GM21737 (cell line): ENCODE results near the gene CSNK2A3.
A peak's percentile ranks its signal among the peaks of the same experiment; 100 is the strongest.
"Not testable (repeated sequence)": the region's sequence is repeated elsewhere in the genome, so short reads cannot be mapped to it uniquely, and the experiment has no call there.

Source experiments
- ATAC-seq: cut with Tn5 transposase; IDR thresholded peaks from one replicate; pipeline ENCODE4 v1.9.1; 2021; ENCODE audit warnings: mild to moderate bottlenecking, moderate library complexity; ENCODE audit not compliant: unreplicated experiment

CSNK2A3 gene

DNA sequence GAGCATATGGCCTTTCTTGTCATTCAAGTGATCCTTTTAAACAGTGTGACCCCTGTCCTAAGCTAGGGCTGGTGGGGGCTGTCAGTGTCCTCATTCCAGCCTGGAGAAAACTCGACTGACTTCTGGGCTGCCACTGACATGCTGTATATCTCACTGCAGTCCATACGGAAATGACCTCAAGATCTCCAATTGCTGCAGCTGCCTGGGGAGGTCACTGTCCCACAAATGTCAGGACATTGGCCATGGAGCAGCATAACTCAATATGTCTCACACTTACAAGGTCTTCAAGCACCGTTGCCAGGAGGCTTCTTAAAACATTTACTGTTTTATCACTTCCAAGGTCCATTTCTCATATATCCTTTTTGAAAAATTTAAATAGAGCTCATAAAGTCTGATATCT is 27.8 kb upstream of the CSNK2A3 start:
- ATAC-seq = no peak

DNA sequence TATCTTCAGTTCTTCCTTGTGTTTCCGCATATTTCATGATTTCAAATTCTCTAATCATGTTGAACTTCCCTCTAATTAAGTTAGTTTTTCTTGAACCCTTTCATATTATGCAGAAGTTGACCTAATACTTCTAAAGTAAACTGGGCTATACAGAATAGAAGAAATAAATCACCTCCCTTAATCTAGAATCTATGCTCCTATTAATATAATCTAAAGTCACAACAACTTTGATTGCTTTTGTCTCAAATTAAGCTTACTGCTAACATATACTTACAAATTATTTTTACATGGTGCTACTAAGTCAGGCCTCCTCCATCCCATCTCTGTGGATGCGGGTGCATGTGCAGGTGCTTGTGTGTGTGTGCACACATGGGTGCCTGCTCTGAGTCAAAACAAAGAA is 27.3 kb upstream of the CSNK2A3 start:
- no peak for ATAC-seq

- no peak for ATAC-seq
Measured at GRCh38 chr11:11379661-11380060, 26.6 kb upstream of the CSNK2A3 start.

- no peak for ATAC-seq
Measured at GRCh38 chr11:11378184-11378940, 25.3 kb upstream of the CSNK2A3 start.

GRCh38 chr11:11374358-11375148 is 21.5 kb upstream of the CSNK2A3 start:
- ATAC-seq = peak; percentile 67

- ATAC-seq = no peak
Measured at GRCh38 chr11:11373934-11374333, 20.9 kb upstream of the CSNK2A3 start.

- ATAC-seq = no peak
Measured at GRCh38 chr11:11372461-11372860, 19.4 kb upstream of the CSNK2A3 start.

DNA sequence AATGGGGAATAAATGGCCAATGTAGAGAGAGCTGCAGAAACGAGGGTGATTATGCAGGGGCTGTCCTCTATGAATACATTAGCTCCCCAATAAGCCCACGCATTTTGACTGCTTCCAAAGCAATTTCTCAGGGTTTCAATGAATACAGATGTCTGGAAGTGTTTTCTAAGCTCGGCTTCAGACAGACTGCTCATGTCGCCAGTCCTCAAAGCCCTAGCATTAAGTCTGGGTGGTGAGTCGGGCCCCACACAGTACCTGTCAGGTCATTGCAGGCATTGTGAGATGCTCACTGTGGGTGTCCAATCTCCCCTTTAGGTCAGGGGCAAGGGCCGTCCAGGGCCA is 17.9 kb upstream of the CSNK2A3 start:
- no peak for ATAC-seq

GRCh38 chr11:11370255-11370961 is 17.4 kb upstream of the CSNK2A3 start:
- no peak for ATAC-seq

DNA sequence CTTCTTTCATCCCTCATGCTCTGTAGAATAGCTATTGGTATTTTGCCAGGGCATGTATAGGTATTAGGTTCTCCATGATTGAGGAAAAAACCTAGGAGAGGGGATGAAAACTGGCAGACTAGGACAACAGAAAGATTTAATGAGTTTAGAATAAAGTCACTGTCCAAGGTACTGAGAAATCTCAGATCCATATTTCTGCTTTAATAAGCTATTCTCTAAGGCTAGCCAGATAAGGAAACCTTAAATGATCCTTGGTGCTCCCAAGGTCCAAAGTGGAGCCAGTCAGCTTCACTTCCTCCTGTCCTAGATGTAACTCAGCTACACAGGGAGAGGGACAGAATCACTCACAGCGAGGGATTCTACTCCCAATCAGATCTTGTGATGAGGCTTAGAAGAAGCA is 13.7 kb upstream of the CSNK2A3 start:
- ATAC-seq = no peak

GRCh38 chr11:11363674-11364073 is 10.6 kb upstream of the CSNK2A3 start:
- ATAC-seq = no peak

- ATAC-seq = no peak
Measured at GRCh38 chr11:11359611-11360010, 6.6 kb upstream of the CSNK2A3 start.

- no peak for ATAC-seq
Measured at GRCh38 chr11:11356842-11357241, 3.8 kb upstream of the CSNK2A3 start.

DNA sequence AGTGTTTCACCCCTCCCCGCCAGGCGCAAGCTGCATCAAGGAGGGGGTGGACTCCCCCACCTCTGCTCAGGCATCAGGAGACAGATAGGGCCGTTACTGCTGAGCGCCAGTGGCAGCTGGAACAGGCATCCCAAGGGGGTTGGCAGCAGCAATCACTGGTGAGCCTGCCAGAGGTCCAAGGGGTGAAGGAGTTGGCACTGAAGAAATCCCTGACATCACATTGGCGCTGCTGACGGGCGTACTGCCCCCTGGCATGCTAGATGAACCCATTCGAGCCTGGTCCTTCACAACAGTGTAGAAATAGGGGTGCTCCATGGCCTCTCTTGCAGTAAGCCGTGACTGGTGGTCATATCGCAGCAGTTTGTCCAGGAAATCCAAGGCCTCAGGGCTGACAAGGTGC is 1.2 kb downstream of the CSNK2A3 start:
- ATAC-seq = not testable (repeated sequence)

- ATAC-seq = no peak
Measured at GRCh38 chr11:11351042-11351586, 1.9 kb downstream of the CSNK2A3 start.

DNA sequence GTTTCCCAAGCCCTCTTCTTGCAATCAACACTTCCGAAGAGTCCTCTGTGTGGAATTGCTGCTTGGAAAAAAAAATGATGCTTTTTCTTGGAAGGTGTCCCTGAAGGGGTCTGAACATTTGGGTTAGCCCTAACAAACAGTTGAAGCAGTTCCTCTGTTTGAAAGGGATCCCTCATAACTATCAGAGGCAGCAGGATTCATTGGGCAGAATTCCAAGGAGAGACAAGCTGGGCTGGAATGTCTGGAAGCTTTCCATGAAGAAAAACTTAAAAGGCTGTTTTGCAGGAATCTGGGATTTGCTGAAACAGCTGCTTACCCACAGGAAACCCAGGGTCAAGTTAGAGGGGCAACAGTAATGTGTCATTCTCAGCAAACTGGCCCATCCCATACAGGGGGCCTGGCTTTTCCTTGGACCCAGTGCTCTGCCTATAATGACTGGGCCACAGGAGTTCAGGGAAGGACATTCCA is 3.1 kb downstream of the CSNK2A3 start:
- no peak for ATAC-seq

DNA sequence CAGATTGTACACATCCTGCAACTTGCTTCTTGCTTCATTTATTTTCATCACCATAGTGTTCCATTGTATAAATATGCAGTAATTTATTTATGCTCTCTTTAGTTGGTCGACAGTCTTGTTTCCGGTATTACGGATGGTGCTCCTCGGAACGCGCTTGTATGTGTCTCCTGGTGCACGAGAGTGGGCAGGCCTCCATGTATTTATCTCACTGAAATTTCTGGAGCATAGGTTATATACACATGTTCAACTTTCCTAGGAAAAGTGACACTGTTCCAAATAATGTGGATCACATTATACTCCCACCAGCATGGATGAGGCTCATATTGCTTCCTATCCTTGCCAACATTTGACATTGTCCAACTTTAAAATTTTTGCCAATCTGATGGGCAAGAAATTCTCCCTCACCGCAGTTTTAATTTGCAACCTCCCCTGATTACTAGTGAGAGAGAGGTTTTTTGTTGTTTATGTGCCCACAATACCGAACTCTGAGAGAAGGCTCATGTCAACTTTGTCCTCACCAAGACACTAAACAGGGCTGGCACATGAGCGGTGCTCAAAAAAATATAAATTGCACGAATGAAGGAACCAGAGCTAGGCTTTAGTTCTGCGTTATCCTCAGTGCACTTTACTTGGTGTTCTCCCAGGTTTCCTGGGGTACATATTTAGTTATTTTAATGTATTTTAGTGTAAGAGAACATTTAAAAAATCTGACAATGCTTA is 3.8 kb downstream of the CSNK2A3 start:
- no peak for ATAC-seq

DNA sequence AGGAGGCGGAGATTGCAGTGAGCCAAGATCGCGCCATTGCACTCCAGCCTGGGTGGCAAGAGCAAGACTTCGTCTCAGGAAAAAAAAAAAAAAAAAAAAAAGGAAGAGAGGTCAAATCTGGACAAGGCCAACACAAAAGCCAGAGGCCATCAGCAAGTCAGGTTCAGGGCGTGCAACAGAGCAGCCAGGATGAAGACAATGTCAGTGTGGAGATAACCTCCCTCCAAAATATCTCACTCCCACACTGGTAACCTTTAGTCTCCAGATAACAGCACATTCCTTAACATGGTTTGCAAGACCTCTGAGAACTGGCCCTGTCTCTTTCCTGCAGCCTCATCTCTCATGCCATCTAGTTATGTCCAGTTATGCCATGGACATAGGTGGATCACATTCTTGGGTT is 4.7 kb downstream of the CSNK2A3 start:
- no peak for ATAC-seq

GRCh38 chr11:11347592-11347991 is 5.5 kb downstream of the CSNK2A3 start:
- ATAC-seq = no peak

DNA sequence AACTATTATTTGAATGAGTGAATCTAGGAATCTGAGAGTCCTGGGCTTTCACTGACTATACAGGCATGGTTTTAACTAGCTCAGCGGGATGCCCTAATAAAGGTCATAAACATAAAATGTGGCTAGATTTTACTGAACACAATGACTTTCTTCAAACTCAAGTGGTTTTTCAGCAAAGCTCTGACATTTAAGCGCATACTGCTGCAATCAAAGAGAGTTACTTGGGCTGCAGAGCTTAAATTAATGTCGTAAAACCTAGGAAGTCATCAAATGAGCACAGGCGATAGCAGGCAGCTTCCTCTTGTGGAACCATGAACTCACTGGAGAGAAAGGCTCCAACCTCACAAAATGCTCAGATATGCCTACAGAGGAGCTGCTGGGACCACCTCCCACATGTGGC is 6.7 kb downstream of the CSNK2A3 start:
- no peak for ATAC-seq

DNA sequence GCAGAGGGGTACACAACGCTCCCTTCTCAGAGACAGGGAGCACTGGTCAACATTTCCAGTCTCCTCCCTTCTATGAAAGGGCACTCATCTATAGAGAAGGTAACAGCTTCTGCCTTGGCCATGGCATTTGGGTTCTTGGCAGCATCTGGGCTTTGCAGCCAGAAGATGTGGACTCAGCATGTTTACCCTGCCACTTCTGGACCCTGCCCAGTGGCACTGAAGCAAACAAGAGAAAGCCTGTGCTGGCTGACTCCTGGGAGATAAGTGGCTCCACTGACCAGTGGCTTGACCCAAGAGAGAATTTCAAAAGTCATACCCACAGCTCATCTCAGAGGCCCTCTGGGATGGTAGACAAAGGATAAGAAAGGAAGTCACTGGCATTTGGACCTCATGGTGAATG is 8.0 kb downstream of the CSNK2A3 start:
- ATAC-seq = no peak
